ENCODE data around the gene RBM24. TPM values are rescaled to one million over a fixed set of nuclear protein-coding genes. Genes with fewer than 3 reads are reported as not detected.

RBM24 gene
- total and polyA plus RNA-seq, 2 donors (not counting 1 experiment from before 2014, with no cell fraction given) = 2.5 TPM

GRCh38 chr6:17250237-17250636, 30.9 kb upstream of the RBM24 start:
- TF ChIP-seq CTCF (conservative IDR thresholded peaks at IDR 0.05 in 1 of 2, IDR thresholded peaks at IDR 0.05 in 1 of 2; ENCODE audit: low read depth in 1 of 2, low read length in 2 of 2) = no peak
- Histone ChIP-seq H3K79me2 (ENCODE audit: control insufficient read depth, insufficient read depth, low read length) (no peaks in the 10 kb centered on the region), H3K4me1 (ENCODE audit: control insufficient read depth, extremely low read depth, insufficient read depth, low read length) (no peaks in the 10 kb centered on the region), H3K4me3 (replicated peaks in 1 of 4; ENCODE audit: control extremely low read depth in 1 of 4, insufficient read depth in 1 of 4, low read depth in 3 of 4, low read length in 4 of 4) (no peak overlapping the region), H3K27me3 (ENCODE audit: control insufficient read depth, insufficient read depth, low read length) (no peaks in the 10 kb centered on the region), H2AFZ (ENCODE audit: low read length) (no peak overlapping the region), H4K20me1 (ENCODE audit: control insufficient read depth, extremely low read depth, insufficient read depth, low read length) (no peaks in the 10 kb centered on the region), H3K9ac (ENCODE audit: insufficient read depth, low read length) (no peak overlapping the region), H3K36me3 (ENCODE audit: control insufficient read depth, insufficient read depth, low read length) (no peaks in the 10 kb centered on the region), H3K9me3 (ENCODE audit: control insufficient read depth, insufficient read depth, low read depth, low read length) (no peaks in the 10 kb centered on the region), H3K27ac (ENCODE audit: insufficient read depth, low read length) (no peak overlapping the region), H3K4me2 (ENCODE audit: extremely low read depth, insufficient read depth, low read length) (no peak overlapping the region)
- no peak for DNase-seq (ENCODE audit: low read depth in 2 of 2)

GRCh38 chr6:17251953-17252352, 29.2 kb upstream of the RBM24 start:
- no peaks in the 10 kb centered on the region for H3K9me3 ChIP-seq (ENCODE audit: control insufficient read depth, insufficient read depth, low read depth, low read length)
- no peak overlapping the region for H3K4me2 ChIP-seq (ENCODE audit: extremely low read depth, insufficient read depth, low read length)
- no peak overlapping the region for H3K27ac ChIP-seq (ENCODE audit: insufficient read depth, low read length)
- H3K36me3 ChIP-seq (ENCODE audit: control insufficient read depth, insufficient read depth, low read length) = no peaks in the 10 kb centered on the region
- no peaks in the 10 kb centered on the region for H3K4me1 ChIP-seq (ENCODE audit: control insufficient read depth, extremely low read depth, insufficient read depth, low read length)
- no peak for TF ChIP-seq EZH2 (IDR thresholded peaks at IDR 0.05; ENCODE audit: low read length, missing control alignments)
- TF ChIP-seq CTCF (conservative IDR thresholded peaks at IDR 0.05 in 1 of 2, IDR thresholded peaks at IDR 0.05 in 1 of 2; ENCODE audit: low read depth in 1 of 2, low read length in 2 of 2) = no peak
- DNase-seq (ENCODE audit: low read depth in 2 of 2) = no peak
- H3K4me3 ChIP-seq (replicated peaks in 1 of 4; ENCODE audit: control extremely low read depth in 1 of 4, insufficient read depth in 1 of 4, low read depth in 3 of 4, low read length in 4 of 4) = no peak overlapping the region
- H3K9ac ChIP-seq (ENCODE audit: insufficient read depth, low read length) = no peak overlapping the region
- H3K79me2 ChIP-seq (ENCODE audit: control insufficient read depth, insufficient read depth, low read length) = no peaks in the 10 kb centered on the region
- H3K27me3 ChIP-seq (ENCODE audit: control insufficient read depth, insufficient read depth, low read length) = no peaks in the 10 kb centered on the region
- H4K20me1 ChIP-seq (ENCODE audit: control insufficient read depth, extremely low read depth, insufficient read depth, low read length) = no peaks in the 10 kb centered on the region
- H2AFZ ChIP-seq (ENCODE audit: low read length) = no peak overlapping the region

- TF ChIP-seq EZH2 (IDR thresholded peaks at IDR 0.05; ENCODE audit: low read length, missing control alignments) (no peak), CTCF (conservative IDR thresholded peaks at IDR 0.05 in 1 of 2, IDR thresholded peaks at IDR 0.05 in 1 of 2; ENCODE audit: low read depth in 1 of 2, low read length in 2 of 2) (no peak)
- H3K27ac ChIP-seq (ENCODE audit: insufficient read depth, low read length) = no peak overlapping the region
- no peaks in the 10 kb centered on the region for H4K20me1 ChIP-seq (ENCODE audit: control insufficient read depth, extremely low read depth, insufficient read depth, low read length)
- no peaks in the 10 kb centered on the region for H3K9me3 ChIP-seq (ENCODE audit: control insufficient read depth, insufficient read depth, low read depth, low read length)
- no peaks in the 10 kb centered on the region for H3K79me2 ChIP-seq (ENCODE audit: control insufficient read depth, insufficient read depth, low read length)
- H2AFZ ChIP-seq (ENCODE audit: low read length) = no peak overlapping the region
- no peak overlapping the region for H3K4me2 ChIP-seq (ENCODE audit: extremely low read depth, insufficient read depth, low read length)
- no peak overlapping the region for H3K9ac ChIP-seq (ENCODE audit: insufficient read depth, low read length)
- H3K36me3 ChIP-seq (ENCODE audit: control insufficient read depth, insufficient read depth, low read length) = no peaks in the 10 kb centered on the region
- H3K4me3 ChIP-seq (replicated peaks in 1 of 4; ENCODE audit: control extremely low read depth in 1 of 4, insufficient read depth in 1 of 4, low read depth in 3 of 4, low read length in 4 of 4) = no peak overlapping the region
- H3K4me1 ChIP-seq (ENCODE audit: control insufficient read depth, extremely low read depth, insufficient read depth, low read length) = no peaks in the 10 kb centered on the region
- DNase-seq (ENCODE audit: low read depth in 2 of 2) = no peak
- H3K27me3 ChIP-seq (ENCODE audit: control insufficient read depth, insufficient read depth, low read length) = no peaks in the 10 kb centered on the region
These were observed 22.4 kb upstream of the RBM24 start for GRCh38 chr6:17258749-17259148.
